Sciatic nerve (tissue), 2 donors: ENCODE measurements around the gene CDC14B. TPM values are rescaled to one million over a fixed set of nuclear protein-coding genes. Genes with fewer than 3 reads are reported as not detected.
"Not testable (repeated sequence)": the region's sequence is repeated elsewhere in the genome, so short reads cannot be mapped to it uniquely, and the experiment has no call there.

Experiments
- ATAC-seq: fragments of 200-7000 bp; cut with Tn5 transposase; one replicate; pipeline ENCODE4 v1.9.1; 2020; ENCODE audit warnings: mild to moderate bottlenecking, moderate library complexity
- DNase-seq: peaks from one replicate; pipeline ENCODE4 v3.0.0-alpha.2; 2020; ENCODE audit warnings: low spot score
- intact Hi-C: fragments of 100-400 bp; cut with DNase I; formaldehyde crosslinking; loops from one replicate; pipeline ENCODE4 v1.14.2; 2022
- total RNA-seq: library from RNA; stranded (reverse); fragmentation: NEBNext Ultra II Directional; extraction: Animal tissue kit (Norgen Biotek cat#: 25700); gene quantifications from one replicate; pipeline ENCODE4 v1.2.1, GENCODE V29; 2021
- donor health status: DM: no; HTN: no; CAD: no.
- donor health status: DM: no; HTN: no; CAD: no.

CDC14B gene
- total RNA-seq, 1 donor from 2014 or later, result 45.1 TPM

DNA sequence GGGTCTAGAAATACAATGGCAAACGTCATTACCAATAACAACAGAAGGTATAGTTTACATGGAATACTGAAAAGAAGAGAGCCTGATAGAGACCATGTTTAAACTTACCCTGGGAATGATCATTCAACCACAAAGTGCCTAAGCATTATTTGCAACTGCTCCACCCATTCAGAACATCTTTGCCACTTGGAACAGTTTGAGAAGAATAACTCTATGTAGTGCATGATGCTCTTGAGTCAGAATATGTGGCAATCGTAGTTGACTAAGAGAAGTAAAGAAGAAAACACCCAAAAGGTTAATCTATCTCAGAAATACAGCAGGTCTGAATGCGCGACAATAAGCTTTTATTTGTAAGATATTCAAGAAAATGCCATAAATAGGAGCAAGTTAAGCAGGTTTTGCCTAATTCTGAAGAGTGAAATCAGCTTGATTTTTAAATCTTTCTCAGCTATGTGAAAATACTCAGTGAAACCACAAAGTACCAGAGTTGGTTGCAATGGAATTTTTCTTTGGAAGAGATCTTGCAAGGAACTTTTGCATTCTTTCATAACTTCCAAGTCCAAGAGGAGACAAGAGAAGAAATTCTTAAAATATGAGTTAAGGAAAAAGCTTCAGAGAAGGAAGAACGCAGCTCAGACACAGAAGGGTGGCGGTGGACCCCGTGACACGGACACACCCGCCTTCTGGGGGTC lies 105.4 kb downstream of the CDC14B start:
- intact Hi-C loops, result no loop called here
- peak; percentile 79 for ATAC-seq
- DNase-seq, result no peak

DNA sequence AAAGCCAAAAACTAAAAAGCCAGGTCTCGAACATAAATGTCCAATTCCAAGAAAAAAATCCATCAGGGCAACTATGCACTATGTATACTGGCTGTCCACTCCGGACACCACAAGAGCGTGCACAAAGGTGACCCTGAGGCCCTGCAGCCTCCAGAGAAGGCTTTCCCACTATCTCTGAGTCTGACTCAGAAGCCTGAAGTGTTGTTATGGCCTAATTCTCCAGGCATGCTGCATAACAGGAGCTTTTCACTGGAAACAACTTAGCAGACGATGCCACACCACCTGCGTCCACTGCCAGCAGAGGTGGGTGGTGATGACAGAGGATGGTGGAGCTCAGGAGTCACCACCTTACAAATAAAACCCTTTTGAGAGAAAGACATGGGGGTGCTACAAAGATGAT lies 106.0 kb downstream of the CDC14B start:
- intact Hi-C loops, result no loop called here
- ATAC-seq, result peak; percentile 26
- DNase-seq, result no peak

DNA sequence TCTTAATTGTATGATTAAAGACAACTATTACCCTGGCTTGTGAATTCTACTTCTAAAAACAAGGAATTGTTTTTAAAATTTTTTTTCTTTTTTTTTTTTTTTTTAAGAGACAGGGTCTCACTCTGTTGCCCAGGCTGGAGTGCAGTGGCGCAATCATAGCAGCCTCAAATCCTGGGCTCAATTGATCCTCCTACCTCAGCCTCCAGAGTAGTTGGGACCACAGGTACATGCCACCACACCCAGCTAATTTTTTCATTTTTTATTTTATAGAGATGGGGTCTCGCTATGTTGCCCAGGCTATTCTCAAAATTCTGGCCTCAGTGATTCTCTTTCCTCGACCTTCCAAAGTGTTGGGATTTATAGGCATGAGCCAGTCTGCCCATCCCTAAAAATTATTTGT lies 107.4 kb downstream of the CDC14B start:
- intact Hi-C loops, result no loop called here
- ATAC-seq (no peak), DNase-seq (no peak)

DNA sequence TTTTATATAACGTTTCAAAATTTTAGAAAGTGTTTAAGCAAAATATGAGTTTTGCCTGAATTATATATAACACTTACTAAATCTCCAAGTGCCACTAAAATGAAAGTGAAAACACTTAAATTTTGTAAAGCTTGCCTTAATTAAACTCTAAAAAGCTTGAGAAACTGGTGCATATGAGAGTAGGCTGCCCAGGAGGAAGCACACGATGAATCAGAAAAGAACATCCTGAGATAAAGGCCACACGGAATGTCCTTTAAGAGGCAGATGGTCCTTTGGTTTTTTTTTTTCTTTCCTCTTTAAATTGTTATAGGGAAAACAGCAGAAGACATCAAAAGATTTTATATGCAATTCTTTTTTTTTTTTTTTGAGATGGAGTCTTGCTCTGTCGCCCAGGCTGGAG lies 109.4 kb downstream of the CDC14B start:
- intact Hi-C loops, result no loop called here
- DNase-seq, result no peak
- ATAC-seq, result no peak

DNA sequence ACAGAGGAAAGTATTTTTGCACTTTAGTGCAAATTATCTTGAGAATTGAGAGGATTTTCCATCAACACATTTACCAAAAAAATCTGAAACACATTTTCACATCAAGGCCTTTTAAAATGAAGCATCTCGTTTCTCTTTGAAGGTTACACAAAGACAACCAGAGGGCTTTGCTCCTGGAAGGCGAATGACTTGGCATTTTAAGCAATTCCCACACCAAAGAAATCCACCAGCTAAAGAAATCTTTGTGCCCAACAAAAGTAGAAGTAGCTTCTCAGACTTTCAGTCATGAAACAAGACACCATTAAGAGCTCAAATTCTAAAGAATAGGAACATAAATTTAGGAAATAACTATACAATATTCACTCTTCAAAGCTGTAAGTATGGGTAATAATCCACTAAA lies 109.8 kb downstream of the CDC14B start:
- no peak for DNase-seq
- intact Hi-C loops, result no loop called here
- ATAC-seq, result no peak

DNA sequence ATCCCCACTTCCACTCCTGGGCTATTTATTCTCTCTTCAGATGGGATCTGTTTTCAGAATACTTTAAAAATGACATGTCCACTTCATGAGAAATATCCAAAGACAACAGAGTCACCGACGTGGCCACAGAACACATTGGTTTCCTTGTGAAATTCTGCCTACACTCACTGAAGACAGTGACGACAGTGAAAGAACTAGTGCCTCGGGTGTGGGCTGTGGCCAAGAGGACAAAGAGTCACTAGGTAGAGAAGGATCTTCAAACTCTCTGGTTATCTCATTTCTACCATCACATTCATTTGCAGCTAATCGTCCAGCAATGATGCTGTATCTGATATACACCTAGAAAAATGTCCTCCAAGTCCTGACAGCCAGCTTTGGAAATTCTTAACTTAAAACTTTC lies 110.6 kb downstream of the CDC14B start:
- intact Hi-C loops, result no loop called here
- ATAC-seq (peak; percentile 25), DNase-seq (no peak)

DNA sequence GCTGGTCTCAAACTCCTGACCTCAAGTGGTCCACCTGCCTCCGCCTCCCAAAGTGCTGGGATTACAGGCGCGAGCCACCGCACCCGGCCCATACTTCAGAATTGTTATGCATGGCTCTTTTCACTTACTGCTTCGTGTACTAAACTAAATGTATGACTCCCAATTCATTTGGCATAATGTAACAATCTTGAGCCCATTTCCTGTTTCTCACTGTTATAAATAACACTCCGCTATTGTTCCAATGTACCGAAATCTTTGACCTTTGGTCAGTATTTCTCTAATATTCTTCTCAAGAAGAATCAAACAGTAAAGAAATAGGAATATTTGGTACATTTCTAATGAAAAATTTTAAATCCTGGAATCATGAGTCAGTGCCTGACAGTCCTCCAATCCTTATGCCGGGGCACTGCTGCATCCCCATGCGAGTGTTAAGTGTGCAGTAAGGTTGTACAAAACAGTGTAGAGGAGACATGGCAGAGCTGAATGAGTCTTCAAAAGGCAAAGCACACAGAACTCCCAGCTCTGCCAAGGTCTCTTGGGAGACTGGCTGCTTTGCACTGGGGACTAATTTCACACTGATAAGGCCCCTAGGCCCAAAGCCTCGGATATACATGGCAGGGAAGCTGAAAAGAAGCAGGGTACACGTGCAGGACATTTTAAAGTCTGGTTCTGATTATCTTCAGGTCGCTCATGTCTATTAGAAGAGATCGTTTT lies 111.3 kb downstream of the CDC14B start:
- intact Hi-C loops, result no loop called here
- no peak for DNase-seq
- no peak for ATAC-seq

DNA sequence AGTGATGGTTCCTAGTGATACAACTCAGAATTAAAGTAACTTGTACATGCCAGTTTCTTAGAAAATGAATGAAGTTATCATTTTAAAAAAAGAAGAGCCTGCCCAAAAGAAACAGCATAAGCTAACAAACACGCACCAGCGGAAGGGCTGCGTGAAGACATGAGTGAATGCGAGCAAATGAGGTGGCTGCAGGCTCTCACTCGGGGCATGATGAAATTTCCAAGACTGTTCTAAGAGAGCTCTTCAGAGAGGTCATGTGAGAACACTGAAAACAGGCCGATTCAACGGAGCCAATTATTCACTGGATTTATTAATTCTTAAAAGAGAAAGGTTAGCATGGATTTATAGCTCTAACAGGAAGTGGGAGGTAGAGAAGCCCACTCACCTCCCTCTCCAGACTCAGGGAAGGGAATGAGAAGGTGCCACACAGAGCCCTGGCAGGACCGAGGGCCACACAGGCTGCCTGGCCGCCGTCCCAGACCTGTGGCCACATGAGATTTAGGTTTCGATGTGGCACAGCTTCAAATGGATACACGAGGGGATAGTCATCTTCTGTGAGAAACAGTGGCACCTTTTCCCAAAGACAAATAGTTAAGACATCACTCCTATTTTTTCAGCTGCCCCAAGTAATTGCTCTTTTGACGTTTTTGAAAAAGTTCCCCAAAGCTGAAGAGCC lies 114.2 kb downstream of the CDC14B start:
- ATAC-seq, result peak; percentile 85
- DNase-seq, result no peak
- intact Hi-C loops, result no loop called here

DNA sequence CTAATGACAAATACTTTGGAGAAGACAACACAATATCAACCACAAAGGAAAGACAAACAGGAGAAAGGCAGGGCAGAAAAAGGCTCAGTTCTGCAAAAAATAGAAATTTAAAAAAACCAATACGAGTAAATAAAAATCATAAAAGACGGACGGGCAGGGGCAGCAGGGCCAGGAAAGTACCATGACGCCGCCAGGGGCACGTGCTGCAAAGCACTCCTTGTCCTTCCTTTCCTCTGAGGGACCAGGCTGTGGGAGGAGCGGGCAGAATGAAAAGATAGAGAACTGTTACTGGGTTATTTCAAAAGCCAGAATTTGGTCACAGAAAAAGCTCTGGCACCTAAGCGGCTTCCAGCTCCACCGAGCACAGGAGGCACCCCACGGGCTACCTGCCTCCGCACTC lies 115.7 kb downstream of the CDC14B start:
- ATAC-seq (no peak), DNase-seq (no peak)
- intact Hi-C loops, result no loop called here

DNA sequence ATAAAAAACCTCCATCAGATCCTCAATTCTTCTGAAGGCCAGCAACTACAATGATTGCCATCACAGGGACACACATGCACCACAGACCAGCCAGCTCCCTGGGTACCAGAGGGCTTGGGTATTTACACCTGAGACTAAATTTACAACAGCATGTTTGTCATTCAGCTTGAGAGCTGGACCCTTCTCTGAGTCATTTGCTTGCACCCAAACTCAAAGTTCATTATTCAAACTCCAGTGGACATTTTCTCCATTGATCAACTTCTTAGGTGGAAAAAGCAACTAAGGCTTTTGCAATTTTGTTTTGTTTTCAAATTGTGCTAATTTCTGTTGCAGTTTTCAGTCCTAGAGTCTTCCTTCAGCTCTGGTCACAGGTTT lies 116.3 kb downstream of the CDC14B start:
- intact Hi-C loops, result not testable (repeated sequence)

DNA sequence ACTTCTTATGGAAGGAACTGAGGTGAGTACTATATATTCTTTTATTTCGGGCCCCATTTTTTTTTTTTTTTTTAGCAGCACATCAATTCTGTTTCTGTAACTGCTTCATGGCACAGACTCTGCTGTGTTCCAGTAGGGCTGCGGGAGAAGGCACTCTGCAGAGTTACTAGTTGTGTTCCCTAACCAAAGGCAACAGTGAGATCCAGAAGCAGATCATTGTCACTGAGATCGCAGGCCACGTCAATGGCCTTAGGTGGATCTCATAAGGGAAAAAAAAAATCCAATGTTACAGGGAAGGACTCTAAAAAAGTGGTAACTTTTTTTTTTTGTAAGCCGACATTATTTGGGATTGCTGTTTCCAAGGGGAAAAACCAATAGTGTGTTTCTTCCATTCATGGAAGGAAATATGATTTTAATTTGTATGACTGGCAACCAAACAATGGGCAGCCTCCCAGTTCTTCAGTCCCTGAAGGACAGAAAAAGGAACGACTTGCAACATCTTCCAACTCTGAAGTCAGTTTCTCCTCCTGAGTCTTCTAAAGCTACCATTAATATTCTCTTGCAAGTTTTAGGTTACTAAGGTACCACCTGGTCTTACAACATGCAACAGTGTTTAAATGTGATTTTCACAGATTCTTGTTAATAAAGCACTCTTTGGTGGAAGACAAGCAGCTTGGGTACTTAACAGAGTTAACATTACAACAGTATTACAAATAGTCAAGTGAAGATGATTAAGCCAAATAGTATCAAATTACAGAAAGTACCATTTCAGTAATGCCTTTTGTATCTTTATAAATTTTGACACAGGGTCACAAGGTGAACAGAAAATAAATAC lies 116.9 kb downstream of the CDC14B start:
- no peak for DNase-seq
- intact Hi-C loops, result no loop called here
- ATAC-seq, result peak; percentile 65

More for the DNA sequence above, 116.3 kb downstream of the CDC14B start:
- ATAC-seq, DNase-seq: not testable (repeated sequence)

DNA sequence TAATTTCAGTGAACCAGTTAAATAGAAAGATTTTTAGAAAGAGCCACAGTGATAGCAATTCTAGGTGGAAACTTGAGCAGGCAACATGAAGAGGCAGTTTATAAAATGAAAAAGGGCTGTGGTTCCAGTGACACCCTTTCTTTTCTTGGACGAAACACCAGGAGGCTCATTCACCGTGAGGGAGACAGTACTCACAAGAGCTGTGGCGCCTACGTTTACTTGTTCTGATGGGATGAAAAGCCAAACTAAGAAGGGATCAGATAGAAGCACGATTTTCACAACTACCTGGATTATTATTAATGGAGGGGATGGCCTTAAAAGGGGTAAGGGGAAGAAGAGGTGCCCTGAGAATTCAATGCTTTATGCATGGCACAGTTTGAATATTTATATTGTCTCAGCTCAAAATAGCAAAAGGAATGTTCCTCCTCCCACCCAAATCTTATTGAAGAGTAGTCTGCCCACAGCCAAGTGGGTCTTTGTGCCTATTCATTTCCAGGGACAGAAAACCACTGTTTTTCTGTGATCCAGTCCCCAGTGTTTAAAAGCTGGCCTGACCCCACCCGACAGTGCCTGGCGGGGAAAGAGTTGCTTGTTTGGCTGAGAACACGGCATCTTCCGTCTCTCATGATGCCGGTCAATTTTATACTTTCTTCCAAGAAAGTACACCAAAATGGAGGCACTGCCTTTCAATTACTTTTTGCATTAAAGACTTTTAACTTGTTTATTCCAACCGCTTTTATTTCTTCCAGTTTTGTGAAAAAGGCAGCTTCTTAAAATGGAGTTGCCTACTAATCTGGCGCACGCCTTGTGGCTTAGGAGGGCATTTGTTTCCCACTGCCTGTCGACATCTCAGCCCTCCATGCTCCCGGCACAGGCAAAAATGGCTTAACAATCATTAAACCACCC lies 117.8 kb downstream of the CDC14B start:
- ATAC-seq (no peak), DNase-seq (no peak)
- intact Hi-C loops, result no loop called here

DNA sequence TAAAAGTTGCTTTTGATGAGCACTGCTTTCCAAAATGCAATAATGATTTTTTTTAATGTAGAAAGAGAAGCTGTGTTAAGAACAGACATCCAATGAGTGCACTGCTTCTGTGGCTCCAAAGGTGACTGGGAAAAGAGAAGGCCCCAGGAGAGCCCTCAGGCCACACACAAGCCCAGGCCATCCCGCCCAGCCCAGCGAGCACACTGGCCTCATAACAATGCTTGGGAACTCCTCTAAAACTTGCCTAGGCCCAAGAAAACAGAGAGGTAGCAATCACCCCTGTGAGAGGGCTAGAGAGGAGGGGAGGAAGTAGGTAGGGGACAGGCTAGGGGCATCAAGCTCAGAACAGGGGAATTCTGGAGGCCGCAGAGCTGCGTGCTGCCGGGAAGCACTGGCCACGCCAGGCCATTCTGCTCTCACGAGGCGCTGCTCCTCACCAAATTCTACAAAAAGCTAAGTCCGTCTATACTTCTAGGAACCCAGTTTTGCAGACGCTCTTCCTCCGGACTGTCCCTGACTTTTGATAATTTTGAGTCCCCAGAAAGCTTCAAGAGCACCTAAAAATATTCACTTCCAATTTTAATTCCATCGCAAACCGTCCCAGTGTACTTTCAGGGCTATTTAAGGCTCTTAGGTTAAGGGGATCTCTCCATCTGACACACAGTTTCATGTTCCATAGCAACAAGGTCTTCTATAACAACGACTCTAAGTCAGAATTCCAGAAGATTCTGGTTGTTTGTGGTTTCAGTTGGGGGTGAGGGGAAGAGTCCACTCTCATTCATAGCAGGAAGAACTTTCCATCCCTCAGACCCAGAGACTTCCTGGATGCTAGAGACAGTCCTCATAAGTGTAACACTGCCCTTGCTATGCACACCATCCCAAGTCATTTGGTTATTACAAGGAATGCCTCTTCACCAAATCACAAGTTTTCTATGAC lies 118.7 kb downstream of the CDC14B start:
- ATAC-seq (no peak), DNase-seq (no peak)
- intact Hi-C loops, result no loop called here

DNA sequence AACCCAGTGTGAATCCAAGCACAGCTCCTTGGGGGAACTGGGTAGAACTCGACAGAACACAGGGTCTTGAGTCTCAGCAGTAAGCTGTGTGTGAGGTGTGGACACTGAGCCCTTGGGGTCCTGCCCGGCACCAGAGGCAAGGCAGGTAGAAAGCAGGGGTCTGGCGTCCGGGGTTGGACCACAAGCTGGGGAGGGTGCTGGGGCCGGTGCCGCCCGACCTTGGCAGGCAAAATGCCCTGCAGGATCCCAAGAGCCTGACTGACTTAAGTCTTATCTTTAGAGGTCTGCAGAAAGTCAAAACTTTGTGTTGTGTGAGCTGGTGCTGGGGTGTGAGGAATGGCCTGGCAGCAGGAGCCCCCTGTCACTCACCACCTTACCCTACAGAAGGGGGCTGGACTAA lies 120.4 kb downstream of the CDC14B start:
- DNase-seq (no peak), ATAC-seq (no peak)
- intact Hi-C loops, result no loop called here

DNA sequence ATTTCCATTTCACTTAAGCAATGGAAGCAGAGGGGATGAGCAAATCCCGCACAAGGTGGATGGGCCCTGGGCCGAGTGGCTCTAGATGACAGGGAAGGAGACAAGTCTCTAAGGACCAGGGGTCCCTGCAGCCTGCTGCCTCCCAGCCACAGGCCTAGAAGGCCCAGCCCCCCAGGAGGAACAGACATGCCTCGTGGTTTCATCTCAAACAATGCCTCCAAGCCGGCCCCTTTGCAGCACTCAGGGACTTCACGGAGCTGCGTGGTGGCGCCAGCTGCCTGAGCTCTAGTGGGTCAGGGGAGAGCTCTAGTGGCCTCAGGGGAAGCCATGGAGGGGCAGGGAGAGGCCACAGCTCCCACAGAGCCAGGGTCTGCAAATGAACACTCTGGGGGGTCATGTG lies 120.8 kb downstream of the CDC14B start:
- intact Hi-C loops, result no loop called here
- no peak for DNase-seq
- ATAC-seq, result no peak

DNA sequence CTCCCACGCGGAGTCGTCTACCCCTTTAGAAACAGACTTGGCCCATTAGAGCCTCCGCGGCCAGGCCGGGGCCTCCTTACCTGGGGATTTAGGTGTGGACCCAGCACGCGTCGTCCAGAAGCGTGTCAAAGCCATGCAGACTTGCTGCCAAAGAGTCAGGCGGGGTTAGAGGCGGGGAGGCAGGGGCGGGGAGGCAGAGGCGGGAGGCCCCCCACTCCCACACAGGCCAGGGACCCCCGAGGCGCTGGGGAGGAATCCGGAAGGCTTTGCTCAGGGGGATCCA lies 122.6 kb downstream of the CDC14B start:
- DNase-seq (no peak), ATAC-seq (no peak)

DNA sequence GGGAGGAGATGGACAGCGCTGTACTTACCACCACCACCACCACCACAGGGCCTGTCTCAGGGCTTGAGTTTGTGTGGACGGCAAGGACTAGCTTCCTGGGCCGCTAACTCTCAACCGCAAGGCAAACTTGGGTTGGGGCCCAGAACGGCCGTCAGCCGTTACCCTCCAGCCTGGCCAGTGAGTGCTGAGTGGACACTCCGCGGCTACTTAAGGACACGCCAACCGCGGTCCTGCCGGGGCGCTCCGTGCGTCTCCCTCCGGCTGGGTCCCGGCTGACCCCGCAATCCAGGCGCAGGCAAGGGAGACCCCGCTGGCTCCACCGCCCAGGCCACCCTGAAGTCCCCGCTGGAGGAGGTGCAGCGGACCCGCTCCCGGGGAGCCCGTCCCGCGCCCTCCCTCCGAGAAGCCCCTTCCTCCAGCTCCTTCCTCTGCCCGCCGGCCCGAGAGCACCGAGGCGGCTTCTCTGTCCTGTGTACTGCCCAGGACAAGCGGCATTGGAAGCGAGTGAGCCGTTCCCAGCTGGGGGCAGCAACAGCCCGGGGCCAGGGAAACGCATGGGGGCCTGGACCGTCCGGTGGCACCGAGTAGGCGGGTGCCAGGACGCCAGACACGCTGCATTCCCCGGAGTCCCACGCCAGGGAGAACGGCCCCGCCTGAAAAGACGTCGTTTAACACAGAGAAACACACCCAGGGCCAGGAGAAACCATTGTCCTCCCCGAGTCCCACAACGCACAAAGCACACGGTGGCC lies 123.1 kb downstream of the CDC14B start:
- ATAC-seq (no peak), DNase-seq (no peak)
- intact Hi-C loops, result no loop called here

More for the DNA sequence above, 122.6 kb downstream of the CDC14B start:
- intact Hi-C loops, result no loop called here
